Kidney epithelial cell (primary cell): ENCODE results near the gene SDE2. TPM values are rescaled to one million over a fixed set of nuclear protein-coding genes. Genes with fewer than 3 reads are reported as not detected.

ENCODE experiments used
- DNase-seq: peaks from one replicate; pipeline ENCODE4 v3.0.0-alpha.2; 2010; ENCODE audit warnings: low read depth
- H3K27me3 ChIP-seq: 2 replicates; pipeline ENCODE4 v1.6.0; 2011; ENCODE audit warnings: low read length; ENCODE audit not compliant: control insufficient read depth, insufficient read depth
- H3K36me3 ChIP-seq: 2 replicates; pipeline ENCODE4 v1.5.1; 2011; ENCODE audit warnings: low read length; ENCODE audit not compliant: control insufficient read depth, insufficient read depth
- H3K4me3 ChIP-seq: 2 replicates; pipeline ENCODE4 v1.5.1; 2011; ENCODE audit warnings: low read depth, mild to moderate bottlenecking, control low read depth, low read length
- CTCF ChIP-seq: IDR thresholded peaks from 2 replicates; pipeline ENCODE4 v1.5.1; 2011; ENCODE audit warnings: mild to moderate bottlenecking, moderate library complexity, low read length, control low read depth, inconsistent platforms; ENCODE audit not compliant: insufficient read depth, poor library complexity, severe bottlenecking
- total RNA-seq: library from RNA; depleted of rRNA; stranded (reverse); fragments of >200 nt; gene quantifications from 2 replicates; pipeline ENCODE4 v1.2.3, GENCODE V29; 2015

Gene SDE2
- total RNA-seq, 1 donor from 2014 or later, result 26.5 TPM

DNA sequence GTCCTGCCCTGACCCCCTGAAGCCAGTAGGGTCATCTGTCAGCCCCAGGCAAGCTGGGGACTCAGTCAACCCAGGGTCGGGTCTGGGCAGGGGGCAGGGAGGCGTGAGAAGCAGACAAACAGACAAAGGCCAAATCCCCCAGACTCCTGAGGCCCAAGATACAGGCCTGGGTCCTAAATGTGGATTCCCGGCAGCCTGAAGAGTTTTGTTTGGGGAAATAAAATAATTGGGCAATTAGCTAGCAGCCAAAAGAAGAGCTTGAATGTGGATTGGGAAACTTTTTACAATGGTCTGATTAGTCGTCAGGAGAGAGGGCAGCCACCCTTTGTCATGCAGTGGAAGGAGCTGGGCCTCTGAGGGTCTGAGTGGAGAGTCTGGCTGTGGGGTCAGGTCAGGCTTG lies 53.6 kb downstream of the SDE2 start:
- Histone ChIP-seq H3K27me3 (peaks cover 5% of the 10 kb centered on the region), H3K4me3 (no peak overlapping the region), H3K36me3 (no peaks in the 10 kb centered on the region)
- no peak for TF ChIP-seq CTCF
- DNase-seq, result no peak

- Histone ChIP-seq H3K27me3 (peaks cover 5% of the 10 kb centered on the region), H3K4me3 (no peak overlapping the region), H3K36me3 (no peaks in the 10 kb centered on the region)
- no peak for DNase-seq
- no peak for TF ChIP-seq CTCF
Observed at GRCh38 chr1:225944951-225945350, 54.2 kb downstream of the SDE2 start.

- peaks cover 5% of the 10 kb centered on the region for H3K27me3 ChIP-seq
- DNase-seq, result no peak
- TF ChIP-seq CTCF, result no peak
Observed at GRCh38 chr1:225944387-225944786, 54.8 kb downstream of the SDE2 start.

DNA sequence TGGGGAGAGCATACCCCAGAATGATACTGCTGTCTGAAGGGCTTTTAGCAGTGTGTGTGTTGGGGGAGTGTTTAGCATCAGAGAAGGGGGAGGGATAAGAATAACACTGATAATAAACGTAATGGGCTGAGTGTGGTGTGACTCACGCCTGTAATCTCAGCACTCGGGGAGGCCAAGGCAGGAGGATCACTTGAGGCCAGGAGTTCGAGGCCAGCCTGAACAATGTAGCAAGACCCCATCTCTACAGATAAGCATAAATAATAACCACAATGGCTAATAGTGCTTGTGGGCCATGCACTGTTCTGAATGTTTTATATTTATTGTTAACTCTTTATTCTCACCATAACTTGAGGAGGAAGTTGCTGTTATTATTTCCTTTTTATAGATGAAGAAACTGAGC lies 55.6 kb downstream of the SDE2 start:
- peaks cover 2% of the 10 kb centered on the region for H3K27me3 ChIP-seq
- DNase-seq, result no peak
- no peaks in the 10 kb centered on the region for H3K36me3 ChIP-seq
- TF ChIP-seq CTCF, result no peak
- H3K4me3 ChIP-seq, result no peak overlapping the region

More at GRCh38 chr1:225944387-225944786, 54.8 kb downstream of the SDE2 start:
- Histone ChIP-seq H3K4me3 (no peak overlapping the region), H3K36me3 (no peaks in the 10 kb centered on the region)

- TF ChIP-seq CTCF, result no peak
- no peak for DNase-seq
- Histone ChIP-seq H3K4me3 (no peak overlapping the region), H3K36me3 (no peaks in the 10 kb centered on the region), H3K27me3 (peaks cover 2% of the 10 kb centered on the region)
Observed at GRCh38 chr1:225942574-225942973, 56.6 kb downstream of the SDE2 start.

- no peak overlapping the region for H3K4me3 ChIP-seq
- peaks cover 2% of the 10 kb centered on the region for H3K27me3 ChIP-seq
- TF ChIP-seq CTCF, result no peak
- no peak for DNase-seq
- H3K36me3 ChIP-seq, result no peaks in the 10 kb centered on the region
Observed at GRCh38 chr1:225941942-225942222, 57.3 kb downstream of the SDE2 start.
